HG03095 (cell line): Measurements from ENCODE around the gene SLC38A11.
"Not testable (repeated sequence)": the region's sequence is repeated elsewhere in the genome, so short reads cannot be mapped to it uniquely, and the experiment has no call there.

Experiments
- ATAC-seq: cut with Tn5 transposase; IDR thresholded peaks from one replicate; pipeline ENCODE4 v1.9.1; 2021; ENCODE audit warnings: moderate library complexity; ENCODE audit not compliant: unreplicated experiment

SLC38A11 gene, protein sequence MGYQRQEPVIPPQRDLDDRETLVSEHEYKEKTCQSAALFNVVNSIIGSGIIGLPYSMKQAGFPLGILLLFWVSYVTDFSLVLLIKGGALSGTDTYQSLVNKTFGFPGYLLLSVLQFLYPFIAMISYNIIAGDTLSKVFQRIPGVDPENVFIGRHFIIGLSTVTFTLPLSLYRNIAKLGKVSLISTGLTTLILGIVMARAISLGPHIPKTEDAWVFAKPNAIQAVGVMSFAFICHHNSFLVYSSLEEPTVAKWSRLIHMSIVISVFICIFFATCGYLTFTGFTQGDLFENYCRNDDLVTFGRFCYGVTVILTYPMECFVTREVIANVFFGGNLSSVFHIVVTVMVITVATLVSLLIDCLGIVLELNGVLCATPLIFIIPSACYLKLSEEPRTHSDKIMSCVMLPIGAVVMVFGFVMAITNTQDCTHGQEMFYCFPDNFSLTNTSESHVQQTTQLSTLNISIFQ

DNA sequence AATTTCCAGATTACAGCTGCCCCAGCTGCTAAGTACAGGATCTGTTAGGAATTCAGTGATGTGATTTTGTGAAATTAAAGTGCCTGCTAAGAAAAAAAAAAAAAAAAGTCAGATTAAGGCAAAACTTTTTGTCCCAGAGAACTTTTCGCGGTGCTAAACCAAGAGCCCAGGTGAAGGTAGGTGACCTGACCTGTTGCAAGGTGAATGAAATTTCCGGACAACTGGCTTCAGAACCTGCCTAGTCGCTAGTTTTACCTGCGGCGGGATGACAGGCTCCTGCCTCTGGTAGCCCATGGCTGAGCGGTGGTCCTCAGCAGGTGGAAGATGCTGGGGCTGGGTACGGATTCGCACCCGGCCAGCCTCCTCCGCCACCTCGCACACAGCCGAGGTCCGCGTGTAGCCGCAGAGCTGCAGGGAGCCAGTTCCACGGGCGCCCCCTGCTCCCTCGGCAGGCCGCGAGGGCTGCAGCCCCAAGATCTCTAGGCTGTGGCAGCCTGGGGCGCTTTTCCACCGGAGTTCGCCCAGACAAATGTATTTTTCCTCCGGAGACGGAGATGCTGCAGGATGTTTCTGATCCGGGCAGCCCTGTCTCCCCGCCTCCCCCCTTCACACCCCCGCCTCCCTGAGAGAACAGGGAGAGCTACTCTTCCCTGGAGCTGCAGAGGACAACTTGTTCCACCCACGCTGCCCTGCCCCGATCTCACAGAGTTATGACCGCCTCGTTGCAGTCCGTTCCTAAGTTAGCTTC, at the start of gene SLC38A11:
Gene SLC38A11, minus strand, starts transcription at position 572 of the 748 bp plus-strand sequence. Its CDS starts 278 bp downstream, at position 294.
- ATAC-seq, result no peak

DNA sequence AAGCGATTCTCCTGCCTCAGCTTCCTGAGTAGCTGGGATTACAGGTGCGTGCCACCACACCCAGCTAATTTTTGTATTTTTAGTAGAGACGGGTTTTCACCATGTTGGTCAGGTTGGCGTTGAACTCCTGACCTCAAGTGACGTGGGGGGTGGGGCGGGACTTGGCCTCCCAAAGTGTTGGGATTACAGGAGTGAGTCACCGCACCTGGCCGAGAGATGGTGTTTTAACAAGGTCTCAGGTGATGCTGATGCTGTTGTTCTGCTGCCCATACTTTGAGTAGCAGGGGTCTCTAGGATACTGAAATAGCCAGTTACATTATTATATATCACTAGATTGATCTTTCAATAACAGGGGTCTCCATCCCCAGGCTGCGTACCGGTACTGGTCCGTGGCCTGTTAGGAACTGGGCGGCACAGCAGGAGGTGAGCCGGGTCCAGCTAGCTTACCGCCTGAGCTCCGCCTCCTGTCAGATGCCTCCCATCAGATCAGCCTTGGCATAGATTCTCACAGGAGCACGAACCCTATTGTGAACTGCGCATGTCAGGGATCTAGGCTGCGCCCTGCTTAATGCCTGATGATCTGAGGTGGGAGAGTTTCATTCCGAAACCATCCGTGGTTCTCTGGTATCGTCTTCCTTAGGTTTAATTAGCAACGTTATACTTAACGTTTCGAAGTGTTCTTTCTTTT, 48.3 kb upstream of the SLC38A11 start:
- ATAC-seq, result no peak

DNA sequence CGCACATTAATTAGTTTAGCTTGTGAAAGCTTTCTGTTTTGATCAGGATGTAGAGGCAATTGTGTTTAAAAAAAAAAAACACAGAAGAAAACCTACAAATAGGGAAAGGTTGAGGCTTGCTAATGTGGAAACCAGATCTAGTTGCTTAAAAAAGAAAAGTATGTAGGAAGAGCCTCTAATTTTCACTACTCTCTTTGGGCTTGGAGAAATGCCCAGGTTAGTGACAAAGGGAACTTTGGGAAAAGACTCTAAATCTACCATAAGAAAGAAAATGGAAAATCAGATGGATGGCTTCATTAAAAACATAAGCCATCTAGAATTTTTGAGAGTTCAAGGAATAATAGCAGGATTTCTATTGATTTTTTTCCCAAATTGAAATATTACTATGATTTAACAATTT, 47.3 kb upstream of the SLC38A11 start:
- no peak for ATAC-seq

DNA sequence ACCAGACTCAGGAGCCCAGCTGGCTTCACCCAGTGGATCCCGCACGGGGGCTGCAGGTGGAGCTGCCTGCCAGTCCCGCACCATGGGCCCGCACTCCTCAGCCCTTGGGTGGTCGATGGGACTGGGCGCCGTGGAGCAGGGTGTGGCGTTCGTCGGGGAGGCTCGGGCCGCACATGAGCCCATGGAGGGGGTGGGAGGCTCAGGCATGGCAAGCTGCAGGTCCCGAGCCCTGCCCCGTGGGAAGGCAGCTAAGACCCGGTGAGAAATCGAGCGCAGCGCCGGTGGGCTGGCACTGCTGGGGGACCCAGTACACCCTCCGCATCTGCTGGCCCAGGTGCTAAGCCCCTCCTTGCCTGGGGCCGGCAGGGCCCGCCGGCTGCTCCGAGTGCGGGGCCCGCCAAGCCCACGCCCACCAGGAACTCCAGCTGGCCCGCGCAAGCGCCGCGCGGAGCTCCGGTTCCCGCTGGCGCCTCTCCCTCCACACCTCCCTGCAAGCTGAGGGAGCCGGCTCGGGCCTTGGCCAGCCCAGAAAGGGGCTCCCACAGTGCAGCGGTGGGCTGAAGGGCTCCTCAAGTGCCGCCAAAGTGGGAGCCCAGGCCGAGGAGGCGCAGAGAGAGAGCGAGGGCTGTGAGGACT, 39.5 kb upstream of the SLC38A11 start:
- not testable (repeated sequence) for ATAC-seq

DNA sequence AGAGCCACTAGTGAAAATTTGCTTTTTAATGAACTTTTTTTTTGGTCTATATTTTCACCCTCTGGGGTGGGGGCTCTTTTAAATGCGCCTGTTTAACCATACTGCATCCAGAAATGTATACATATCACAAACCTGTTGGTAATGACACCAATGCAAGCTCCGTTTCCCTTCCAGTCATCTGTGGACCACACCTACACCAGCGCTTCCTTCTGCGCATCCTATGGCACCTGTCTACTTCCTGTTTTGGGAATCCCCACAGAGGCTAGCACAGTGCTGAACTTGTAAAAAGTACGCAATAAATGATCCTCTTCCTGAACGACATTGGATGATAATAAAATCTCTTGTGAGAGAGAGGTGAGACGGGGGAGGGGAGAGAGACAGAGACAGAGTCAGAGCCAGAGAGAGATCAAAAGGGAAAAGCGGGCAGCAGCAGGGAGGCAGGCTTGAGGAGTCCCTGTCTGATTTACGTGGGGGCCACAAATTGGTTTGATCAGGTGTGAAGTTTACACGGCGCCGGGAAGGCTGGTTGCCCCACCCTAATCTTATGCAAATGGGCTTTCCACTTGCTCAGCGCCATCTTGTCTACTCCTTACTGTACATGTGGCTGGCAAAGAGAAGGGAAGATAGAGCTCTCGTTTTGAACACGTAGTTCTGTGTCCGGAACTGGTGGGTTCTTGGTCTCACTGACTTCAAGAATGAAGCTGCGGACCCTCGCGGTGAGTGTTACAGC, 38.1 kb upstream of the SLC38A11 start:
- ATAC-seq, result no peak

DNA sequence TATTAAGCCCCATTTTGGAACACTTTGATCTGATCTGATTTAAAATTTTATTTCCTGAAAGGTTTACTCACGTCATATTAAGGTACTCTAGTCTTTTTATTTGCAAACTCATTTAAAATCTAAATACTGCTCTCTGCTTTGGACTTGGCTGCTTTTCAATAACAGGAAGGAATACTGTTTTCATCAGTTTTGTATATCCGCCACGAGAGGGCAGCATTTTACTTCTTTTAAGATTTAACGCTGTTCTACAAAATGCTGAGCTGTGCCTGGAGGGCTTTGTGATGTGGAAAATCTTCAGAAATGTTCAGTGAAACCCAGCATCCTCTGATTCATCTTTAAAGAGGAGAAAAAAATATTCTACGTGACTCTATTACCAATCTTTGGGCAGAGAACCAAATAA, 37.5 kb upstream of the SLC38A11 start:
- peak; percentile 67 for ATAC-seq

DNA sequence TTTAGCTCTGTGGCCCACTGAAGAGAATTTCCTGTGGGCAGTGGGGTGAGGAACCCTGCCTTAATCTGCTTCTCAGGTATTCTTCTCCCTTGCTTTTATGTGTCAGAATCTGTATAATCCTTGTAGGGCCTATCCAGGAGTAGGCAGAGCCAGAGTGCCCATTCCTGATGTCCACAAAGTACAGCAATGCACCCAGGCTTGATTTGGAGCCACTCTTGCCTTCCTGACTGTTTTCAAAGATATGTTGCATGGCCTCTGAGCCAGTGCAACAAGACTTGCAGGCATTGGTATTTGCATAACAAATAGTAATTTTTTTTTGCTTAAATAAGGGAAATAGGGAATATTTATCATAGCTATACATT, 36.7 kb upstream of the SLC38A11 start:
- not testable (repeated sequence) for ATAC-seq

DNA sequence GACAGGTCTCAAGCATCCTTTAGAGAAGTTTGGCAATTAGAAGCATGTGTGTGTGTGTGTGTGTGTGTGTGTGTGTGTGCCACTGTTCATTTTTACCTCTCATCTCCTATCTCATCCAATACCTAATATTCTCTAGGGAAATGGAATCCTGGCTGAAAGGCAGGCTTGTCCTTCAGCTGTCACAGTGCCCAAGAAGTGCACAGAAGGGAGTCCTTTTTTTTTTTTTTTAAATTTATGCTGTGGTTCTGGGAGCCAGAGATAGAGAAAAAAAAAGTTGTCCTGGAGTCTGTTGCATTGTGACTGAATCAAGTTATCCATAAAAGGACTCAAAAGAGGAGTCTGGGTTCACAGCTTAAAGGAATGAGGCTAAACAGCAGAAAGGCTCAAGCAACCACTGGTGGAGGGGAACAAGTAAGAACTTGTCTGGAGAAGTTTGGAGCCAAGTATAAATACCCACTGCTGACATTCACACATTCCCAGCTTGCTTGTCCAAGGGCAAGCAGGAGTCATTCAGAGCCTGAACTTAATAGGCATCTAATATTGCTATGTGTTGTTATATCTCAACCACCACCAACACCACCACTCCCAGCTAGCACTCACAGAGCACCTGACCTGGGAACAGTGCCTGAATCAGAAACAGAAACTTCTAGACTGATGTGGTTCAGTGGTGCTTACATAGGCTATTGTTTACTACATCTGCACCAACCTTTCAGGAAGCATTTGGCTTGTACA, 36.2 kb upstream of the SLC38A11 start:
- not testable (repeated sequence) for ATAC-seq

DNA sequence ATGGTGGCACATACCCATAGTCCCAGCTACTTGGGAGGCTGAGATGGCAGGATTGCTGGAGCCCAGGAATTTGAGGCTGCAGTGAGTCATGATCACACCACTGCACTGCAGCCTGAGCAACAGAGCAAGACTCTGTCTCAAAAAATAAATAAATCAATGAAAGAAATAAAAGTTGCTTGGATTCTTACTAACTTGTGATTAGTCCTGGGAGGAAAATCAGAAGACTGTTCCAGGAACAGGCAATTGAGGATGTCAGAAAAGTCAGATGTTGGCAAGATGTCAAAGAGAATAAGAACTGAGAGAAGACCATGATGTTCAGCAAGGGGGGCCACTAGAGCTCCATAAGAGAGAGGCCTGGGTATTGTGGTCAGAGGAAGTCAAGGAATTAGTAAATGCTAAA, 35.6 kb upstream of the SLC38A11 start:
- ATAC-seq, result not testable (repeated sequence)

DNA sequence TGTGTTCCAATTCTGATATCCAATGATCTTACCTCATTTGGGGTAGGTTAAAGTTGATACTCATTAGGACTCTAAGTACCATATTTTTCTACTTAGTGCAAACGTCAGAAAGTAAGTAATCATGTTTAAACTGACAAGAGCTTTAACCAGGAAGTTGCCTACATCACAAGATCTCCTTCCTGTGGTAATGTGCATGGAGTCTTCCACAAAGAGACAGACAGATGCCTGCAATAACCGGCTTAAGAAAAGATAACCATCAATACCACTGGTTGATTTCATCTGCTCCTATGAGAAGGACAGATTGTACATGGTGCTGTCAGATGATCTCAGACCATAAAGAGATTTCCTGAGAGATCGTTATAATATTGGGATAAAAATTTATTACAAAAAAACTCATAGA, 33.5 kb upstream of the SLC38A11 start:
- ATAC-seq, result not testable (repeated sequence)

DNA sequence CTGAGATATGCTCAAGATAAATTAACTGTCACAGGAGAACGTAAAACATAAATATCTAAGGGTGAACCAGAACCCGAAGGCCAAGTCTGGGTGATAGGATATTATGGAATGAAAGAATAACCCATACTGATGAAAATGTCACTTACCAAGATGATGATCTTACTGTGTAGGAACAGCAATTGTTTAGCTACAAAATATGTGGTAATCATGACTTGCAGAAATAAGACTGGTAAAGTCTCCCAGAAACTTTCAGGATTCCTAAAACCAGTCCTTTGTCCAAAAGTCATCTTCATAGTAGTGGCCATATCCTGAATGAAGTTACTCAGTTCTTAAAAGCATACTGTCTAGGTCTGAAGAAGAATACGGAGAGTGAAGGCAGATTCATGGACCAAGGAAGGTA, 30.7 kb upstream of the SLC38A11 start:
- not testable (repeated sequence) for ATAC-seq

DNA sequence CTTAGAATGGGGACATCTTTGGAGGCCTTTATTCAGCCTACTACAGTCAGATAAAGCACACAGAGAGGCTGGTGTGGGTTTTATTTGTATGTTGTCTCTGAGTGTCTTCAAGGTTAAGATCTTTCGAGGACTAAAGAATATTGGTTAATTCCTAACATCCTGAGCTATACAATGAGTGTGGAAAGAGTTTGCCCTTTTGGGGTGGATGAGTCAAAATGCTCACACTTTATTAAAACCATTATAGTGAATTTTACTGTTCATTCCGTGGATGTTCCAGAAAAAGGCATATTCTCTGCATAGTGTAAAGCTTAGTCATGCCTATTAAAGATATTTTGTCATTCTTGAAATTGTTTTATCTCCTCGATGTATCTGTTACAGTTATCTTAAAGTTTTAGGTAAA, 29.1 kb upstream of the SLC38A11 start:
- no peak for ATAC-seq

DNA sequence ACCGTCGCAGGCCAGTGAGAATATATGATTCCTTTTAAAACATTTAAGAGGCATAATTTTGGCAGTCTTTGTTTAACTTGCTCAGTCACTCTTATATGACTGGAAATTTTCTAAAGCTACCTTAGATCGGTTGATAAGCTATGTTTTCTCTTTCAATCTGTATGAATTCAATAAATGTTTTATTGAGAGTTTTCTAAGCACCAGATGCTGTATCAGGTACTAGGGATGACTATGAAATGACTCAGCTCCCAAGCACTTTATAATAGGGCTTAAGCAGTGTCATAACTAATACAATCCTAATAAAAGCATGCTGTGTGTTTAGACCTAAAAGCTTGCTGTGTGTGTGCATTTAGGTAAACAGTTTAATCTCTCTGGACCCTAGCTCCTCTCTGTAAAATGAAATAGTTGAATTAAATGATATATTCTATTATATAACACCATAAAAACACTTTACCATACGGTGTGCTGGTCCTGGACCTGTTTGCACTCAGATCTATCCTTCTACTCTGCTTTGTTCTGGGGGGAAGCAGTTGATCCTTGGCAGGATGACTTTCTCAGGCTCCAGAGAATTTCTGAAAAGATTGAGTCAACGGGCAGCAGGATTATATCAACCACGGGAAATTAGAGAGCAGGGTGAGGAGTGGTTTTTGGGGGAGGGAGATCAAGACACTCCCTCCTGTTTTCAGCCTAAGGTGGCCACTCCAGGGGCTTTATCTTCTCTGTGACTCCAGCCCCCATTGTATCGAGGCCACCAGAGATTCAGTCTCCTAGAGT, 26.1 kb upstream of the SLC38A11 start:
- ATAC-seq, result no peak

DNA sequence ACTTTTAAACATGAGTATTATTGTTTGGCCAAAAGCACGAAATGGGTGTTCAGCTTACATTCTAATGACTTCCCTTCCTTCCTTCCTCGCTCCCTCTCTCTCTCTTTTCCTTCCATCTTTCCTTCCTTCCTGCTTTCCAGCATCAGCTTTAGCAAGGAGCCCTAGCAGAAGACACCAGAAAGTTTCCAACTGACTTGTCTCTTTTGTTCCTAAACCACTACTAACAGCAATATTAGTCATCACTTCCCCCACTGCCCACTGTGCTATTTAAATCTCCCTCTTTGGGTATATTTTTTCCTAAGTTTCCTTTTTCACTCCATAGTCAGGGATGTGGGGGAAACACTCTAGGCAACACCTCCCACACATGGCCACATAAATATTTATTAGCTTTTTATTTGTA, 25.4 kb upstream of the SLC38A11 start:
- ATAC-seq, result not testable (repeated sequence)

DNA sequence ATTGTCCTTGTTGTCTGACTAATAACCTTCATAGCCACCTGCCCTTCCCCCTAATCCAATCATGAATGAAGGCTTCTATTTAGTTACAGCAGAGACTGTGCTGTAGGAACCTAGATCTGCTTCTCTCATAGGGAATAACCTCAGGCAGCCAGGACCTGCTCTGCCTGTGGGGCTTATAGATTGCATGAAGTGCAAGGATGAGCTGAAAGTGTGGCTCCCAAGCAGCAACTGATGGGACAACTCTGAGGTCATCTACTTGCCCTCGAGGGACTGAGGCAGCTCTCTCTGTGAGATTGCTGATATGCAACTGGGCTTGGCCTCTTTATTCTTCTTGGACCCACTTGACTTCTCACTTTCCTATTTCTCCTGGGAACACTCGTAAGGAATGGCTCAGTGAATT, 23.8 kb upstream of the SLC38A11 start:
- ATAC-seq, result no peak

DNA sequence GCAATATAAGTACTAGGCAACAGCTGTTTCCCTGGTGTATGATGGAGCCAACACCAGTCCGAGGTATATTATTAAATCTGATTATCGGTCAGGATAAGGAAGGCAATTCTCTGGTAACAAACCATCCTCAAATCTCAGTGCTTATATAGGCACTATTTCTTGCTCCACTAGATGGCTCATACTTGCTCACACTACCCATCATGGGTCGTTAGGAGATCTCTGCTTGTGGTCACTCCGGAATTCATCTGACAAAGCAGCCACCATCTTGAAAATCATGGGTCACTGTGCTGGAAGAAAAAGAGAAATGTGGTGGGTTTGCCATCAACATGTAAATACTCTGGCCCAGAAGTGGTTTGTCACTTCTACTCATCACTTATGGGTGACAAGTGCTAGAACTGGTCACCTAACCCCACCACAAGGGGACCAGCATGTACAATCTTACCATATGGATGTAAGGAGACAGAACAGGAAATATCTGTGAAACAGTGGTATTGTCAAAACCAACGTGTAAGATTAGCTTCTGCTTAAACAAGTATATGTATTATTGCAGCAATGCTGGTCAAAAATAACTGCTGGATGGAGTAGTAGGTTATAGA, 21.6 kb upstream of the SLC38A11 start:
- not testable (repeated sequence) for ATAC-seq

DNA sequence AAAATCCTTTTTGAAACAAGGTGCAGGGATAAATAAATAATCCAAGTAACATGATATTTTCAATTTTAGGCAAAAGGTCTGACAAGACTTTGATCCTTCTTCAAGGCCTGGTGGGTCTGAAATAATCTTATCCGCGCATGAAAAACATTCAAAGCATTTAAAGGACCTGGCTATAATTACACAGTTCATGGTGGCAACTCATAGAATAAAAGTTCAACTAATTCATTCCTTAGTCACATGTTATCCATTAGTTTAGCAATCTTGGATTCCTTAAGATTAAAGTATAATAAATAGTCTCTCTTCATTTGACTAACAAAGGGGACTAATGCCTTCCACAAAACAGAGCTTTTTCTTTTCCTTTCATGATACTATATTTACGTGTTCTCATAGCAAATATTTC, 21.0 kb upstream of the SLC38A11 start:
- no peak for ATAC-seq

DNA sequence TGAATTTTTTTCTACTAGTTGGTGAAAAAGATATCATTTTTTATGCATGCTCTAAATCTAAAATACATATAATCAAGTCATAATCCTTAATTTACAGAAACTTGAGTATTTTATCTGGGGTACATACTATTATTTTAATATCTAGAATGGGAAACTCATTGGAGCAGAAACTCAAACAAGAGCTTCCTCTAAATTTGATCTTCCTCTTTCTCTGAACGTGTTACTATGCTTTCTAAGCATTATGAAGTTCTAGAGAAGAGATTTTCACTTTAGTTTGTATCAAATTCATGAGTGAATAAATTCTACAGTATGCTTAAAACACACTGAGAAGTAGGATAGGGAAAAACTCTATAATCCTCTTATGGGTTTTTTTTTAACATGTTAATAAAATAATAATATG, 20.6 kb upstream of the SLC38A11 start:
- no peak for ATAC-seq

DNA sequence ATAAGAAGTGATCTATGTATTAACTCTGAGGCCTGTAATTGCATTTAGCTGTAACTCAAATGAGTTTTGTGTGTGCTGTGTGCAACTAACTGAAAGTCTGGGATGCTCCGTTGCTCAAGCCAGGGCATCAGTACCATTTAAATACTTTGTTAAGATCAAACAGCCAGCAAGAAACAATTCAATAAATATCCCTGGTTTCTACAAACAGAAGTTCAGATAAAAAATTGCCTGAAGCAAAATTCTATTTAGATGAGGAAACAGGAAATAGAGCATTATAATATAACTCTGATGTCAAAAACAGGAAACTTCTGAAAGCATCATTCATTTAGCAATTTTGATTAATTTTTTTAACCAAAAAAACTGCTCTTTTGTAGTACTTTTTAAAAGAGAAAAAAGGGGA, 18.9 kb upstream of the SLC38A11 start:
- no peak for ATAC-seq
